Measurements from ENCODE around the gene STK24.

STK24 gene

GRCh38 chr13:98447130-98447529, 129.8 kb downstream of the STK24 start:
- no peak for DNase-seq

GRCh38 chr13:98446234-98446621, 130.7 kb downstream of the STK24 start:
- no peak for DNase-seq

GRCh38 chr13:98445340-98446233, 131.3 kb downstream of the STK24 start:
- peak; percentile 28 for DNase-seq

- DNase-seq, result no peak
Measured at GRCh38 chr13:98444381-98444780, 132.5 kb downstream of the STK24 start.

DNA sequence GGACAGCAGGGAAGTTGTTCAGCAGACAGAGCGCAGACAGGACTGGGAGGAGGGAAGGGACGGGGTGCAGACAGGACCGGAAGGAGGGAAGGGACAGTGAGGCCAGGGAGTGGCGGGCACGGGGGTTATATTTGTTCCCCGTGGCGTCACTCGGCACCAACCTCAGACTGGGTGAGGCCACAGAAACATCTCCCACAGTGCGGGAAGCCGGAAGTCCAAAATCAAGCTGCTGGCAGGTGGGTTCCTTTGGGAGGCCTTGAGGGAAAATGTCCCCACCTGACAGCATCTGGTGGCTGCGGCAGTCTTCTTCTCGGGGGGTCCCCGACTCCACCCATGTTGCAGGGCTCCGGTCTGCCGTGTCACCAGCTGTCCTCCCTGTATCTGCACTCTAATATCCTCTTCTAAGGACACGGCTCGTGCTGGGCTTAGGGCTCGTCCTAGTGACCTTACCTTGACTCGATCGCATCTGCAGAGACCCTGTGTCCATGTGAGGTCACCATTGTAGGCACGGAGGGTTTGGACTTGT, 133.0 kb downstream of the STK24 start:
- no peak for DNase-seq

DNA sequence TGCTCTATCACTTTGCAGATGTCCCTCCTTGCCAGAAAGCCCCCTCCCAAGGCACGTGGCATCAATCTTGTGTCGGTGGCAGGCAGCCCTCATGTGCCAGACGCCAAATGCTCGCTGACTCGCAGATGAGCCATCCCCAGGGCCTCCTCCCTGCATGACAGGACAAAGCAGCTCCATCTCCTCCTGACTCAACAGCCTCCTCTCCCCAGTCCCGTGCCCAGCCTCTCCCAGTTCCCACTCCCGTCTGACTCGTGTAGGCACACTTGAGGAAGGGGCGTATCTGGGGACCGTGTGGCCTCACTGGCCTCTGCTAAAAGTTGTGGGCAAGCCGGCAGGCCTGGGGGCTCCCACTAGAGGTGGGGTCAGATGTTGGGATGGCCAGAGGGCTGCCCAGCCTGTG, 133.6 kb downstream of the STK24 start:
- DNase-seq, result no peak

DNA sequence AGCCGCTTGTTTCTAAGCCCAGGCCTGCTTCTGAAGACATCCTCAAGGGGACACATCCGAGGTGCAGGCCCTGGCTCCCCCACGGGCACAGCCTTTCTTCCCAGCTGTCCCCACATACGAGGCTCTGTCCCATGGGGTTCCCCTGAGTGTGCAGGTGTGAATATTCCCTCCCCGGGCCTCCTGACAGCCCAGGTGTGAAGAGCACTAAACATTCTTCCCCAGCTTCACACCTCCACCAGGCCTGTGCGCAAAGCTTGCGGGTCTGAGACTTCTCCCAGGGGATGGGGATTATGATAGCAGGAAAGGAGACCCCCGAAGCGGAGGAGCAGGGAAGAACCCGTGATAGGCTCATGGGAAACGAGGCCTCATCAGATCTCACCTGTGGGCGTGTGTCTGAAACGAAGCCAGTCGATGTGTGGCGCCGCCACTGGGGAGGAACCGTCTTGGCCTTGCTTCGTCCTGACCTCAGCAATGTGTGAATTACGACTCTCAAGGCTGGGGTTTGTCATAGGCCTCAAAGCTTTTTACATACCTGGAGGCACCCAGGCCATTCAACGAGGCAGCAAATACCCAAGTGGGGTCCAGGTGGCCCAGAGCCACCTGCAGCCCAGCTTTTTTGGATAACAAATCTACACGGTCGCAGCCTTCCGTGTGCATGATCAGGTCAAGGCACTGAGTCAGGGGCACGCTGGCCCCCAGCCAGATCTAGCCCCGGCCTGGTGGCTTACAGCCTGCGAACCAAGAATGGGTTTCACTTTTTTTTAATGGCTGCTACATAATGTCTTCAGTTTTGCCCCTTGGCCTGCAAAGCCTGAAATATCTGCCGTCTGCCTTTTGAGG, 134.3 kb downstream of the STK24 start:
- no peak for DNase-seq

DNA sequence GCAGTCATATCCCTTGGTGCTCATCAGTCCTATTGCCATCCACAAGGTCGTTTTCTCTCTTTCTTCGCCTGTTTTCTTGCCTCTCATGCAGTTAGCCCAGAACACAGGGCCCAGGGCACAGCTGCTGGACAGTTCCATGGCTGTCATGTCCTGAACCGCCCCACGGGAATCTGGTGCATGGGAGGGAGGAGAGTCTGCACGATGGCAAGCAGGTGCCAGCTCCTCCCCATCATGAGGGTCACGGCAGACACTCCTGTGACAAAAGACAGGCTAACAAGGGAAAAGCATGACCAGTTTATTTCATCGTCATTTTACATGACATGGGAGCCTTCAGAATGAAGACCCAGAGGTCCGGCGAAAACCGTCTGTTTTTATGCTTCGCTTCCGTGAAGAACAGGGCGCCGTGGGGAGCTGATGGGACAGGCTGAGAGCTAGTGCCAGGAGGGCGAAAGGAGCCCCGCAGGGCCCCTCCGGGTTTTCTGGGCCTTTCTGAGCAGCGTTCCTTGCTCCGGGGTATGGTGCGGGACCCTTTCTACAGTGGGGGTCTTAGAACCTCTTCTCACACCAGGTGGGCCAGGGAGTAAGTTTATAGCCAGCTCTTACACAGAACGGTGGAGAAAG, 135.7 kb downstream of the STK24 start:
- DNase-seq, result no peak

GRCh38 chr13:98440390-98441055, 136.4 kb downstream of the STK24 start:
- DNase-seq, result no peak

- no peak for DNase-seq
Measured at GRCh38 chr13:98439896-98440295, 137.0 kb downstream of the STK24 start.

GRCh38 chr13:98439126-98439828, 137.6 kb downstream of the STK24 start:
- no peak for DNase-seq

DNA sequence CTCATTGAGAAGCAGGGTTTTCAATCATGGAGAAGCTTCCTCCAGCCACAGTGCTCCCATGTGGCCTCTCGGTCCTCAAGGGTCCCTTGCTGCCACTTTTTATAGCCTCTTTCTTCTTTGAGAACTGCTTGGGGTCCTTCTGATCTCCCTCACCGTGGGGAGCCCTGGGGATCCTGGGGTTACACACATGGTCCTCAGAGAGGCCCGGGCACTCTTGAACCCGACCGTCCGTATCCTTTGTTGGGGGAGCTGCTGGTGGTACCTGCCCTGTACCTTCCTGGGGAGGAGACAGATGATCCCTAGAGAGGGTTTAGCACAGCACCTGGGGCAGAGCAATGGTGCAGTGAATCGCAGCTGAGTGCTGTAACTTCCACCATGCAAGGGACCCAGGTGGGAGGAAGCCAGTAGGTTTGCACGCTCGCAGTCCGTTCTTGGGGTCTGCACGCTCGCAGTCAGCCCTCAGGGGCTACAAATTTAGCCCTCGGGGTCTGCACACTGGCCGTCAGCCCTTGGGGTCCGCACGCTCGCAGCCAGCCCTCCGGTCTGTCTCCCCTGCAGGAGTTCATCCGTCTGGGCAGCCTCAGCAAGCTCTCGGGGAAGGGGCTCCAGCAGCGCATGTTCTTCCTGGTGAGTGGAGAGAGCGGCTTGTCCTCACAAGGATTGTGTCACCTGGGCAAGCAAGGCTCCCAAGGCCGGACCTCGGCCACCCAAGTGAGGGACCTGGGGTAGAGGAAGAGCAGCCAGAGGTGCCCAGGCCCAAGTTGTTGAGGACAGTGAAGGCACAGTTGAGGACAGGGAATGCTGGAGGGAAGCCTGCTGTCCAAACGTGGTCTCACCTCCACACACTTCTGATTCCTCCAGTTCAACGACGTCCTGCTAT, 138.4 kb downstream of the STK24 start:
- no peak for DNase-seq

DNA sequence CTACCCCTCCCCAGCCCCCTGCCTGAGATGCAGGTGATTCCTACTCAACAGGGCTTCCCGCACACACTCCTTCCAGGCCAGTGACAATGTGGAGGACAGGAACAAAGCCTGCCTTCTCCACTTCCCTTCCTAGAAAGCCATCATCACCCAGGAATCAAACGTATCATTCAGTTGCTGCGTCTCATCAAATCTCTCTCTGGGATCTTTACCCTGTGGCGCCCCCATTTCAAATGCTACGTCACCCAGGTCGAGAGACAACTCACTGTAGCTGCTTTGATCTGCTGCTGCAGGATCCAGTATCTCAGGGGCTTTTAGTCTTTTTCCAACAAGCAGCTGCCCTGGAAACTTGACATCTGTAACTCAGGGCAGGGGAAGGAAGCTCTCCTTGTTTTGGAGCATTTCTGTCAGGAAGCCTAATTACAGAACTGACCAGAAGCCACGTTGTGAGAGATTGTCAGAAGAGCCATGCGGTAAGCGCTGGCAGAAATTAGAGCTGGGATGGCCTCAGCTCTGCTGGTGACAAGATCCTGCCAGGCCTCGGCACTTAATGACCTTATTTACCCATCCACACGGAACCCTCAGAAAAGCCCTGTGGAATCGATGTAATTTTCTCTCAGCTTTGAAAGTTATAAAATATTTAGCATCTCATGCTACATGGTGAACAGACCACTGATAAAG, 140.5 kb downstream of the STK24 start:
- DNase-seq, result no peak

DNA sequence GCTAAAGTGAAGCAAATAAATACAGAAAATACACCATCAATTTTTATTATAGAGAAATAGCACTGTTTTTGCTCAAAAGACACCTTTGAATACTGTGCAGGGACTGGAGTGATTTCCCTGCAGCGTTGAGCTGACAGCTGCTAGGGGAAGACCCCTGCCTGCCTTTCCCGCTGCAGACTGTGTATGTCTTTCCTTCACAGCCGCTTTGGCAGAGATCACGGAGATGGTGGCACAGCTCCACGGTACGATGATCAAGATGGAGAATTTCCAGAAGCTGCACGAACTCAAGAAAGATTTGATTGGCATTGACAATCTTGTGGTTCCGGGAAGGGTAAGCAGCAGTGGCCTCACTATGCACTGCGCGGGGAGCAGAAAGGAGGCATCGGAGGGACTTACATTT, 141.5 kb downstream of the STK24 start:
- DNase-seq, result no peak

DNA sequence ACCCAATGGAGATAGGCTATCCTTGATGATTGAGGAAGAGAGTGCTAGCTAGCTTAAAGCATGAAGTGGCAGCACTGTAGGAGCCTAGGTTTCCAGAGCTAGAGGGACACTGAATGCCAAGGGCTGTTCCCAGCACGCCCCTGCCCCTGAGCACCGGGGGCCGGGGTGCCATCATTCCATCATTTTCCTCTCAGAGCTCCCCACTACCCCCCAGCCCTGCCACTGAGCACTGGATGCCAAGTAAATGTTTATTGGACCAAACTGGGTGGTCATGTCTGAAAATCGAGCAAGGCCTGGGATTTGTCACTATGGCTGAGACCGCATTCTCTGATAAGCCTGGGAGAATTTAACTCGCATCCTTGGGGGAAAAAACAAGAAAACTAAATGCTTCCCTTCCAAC, 142.8 kb downstream of the STK24 start:
- DNase-seq, result no peak

DNA sequence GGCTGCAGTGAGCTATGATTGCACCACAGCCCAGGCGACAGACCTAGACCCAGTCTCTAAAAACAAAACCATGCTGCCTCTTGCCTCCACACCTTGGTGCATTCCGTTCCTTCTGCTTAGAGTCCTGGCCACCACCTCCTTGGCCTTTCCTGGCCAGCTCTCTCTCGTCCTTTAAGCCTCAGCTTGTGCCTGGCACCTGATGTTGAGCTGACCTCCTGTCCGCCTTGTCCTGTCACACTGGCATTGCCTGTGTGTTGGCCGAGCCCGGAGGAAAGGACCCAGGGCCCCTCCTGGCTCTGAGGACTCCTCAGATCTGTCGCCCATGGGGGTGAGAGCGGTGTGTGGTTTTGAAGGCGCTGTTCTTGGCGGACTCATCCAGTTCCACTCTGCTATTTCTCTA, 143.3 kb downstream of the STK24 start:
- DNase-seq, result no peak

DNA sequence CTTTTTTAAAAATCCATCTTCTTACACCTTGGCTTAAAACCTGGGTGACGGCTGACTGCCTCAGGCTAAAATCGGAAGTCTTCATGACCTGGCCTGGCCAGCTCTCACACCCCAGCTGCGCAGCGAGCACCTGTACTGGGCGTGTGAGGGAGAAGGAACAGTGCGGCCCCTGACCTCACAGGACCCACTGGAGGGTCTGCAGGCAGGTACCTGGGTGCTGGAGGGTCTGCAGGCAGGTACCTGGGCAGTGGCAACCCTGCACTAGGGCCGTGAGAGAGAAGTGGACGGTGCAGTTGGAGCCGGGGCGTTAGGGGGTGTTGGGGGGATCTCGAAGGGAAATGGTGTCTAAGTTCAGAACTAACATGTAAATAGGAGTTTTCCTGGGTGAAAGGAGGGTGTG, 144.3 kb downstream of the STK24 start:
- DNase-seq, result no peak

- no peak for DNase-seq
Measured at GRCh38 chr13:98429977-98430736, 146.8 kb downstream of the STK24 start.

DNA sequence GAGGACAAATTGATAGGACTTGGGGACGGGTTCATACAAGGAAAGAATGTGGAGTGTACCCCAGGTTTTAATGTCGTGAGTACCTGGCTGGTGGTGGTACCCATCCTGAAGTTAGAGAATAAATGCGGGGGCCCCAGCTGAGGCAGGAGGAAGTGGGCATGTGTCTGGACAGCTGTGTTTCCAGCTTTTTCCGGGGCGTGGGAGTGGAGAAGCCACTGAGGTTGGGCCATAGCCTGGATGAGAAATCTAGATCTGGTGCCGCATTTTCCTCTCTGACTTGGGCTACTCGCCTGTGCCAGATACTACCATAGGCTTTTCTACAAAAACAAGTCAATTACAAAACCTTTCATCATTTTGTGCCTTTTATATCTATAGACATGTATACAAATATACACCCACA, 147.4 kb downstream of the STK24 start:
- DNase-seq, result no peak

DNA sequence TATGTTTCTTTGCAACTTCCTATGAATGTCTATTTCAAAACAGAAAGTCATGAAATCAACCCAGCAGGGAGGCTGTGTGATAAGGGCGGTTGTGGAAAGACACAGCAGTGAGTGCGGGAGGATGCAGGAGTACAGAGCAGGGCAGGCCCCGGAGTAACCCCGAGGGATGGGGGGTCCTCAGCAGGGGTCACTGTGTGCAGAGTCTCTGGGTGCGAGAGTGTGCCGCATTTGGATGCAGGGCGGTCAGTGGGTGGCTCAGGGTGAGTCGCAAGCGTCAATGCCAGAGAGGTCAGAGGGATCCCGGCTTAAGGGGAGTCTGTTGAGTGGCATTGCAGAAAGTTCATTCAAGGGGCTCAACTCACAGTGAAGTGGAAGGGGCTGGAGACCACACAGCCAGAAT, 147.8 kb downstream of the STK24 start:
- no peak for DNase-seq

Measured in NCI-H510A (cell line).